A375 (cell line): ENCODE results near the gene MCHR1. TPM values are rescaled to one million over a fixed set of nuclear protein-coding genes. Genes with fewer than 3 reads are reported as not detected.

Experiments used
- total RNA-seq: library from RNA; depleted of rRNA; stranded (reverse); fragments of >200 nt; shearing (Covaris generic); gene quantifications from 2 replicates; pipeline ENCODE4 v1.2.3, GENCODE V29; 2014; rRNA removed

The MCHR1 gene, protein sequence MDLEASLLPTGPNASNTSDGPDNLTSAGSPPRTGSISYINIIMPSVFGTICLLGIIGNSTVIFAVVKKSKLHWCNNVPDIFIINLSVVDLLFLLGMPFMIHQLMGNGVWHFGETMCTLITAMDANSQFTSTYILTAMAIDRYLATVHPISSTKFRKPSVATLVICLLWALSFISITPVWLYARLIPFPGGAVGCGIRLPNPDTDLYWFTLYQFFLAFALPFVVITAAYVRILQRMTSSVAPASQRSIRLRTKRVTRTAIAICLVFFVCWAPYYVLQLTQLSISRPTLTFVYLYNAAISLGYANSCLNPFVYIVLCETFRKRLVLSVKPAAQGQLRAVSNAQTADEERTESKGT
- not detected in 2 replicates for total RNA-seq

DNA sequence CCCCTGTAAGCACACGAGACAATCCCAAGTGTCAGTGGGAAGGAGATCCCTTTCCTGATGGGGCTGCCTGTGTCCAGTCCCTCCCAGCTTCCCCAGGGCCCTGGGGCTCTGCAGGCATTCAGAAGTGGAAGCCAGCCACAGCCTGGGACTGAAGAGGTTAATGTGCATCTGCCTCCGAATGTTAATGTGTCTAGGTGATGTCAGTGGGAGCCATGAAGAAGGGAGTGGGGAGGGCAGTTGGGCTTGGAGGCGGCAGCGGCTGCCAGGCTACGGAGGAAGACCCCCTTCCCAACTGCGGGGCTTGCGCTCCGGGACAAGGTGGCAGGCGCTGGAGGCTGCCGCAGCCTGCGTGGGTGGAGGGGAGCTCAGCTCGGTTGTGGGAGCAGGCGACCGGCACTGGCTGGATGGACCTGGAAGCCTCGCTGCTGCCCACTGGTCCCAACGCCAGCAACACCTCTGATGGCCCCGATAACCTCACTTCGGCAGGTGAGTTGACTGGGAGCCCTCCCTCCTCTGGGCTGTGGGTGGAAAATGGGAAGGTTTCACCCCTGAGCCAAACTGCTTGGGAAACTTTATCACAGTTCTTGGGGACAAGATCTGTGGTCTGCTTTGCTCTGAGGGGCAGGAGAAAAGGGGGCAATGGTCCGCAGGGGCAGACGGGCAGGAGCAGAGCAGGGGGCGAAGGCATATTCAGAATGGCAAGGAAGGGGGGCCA lies at the start of gene MCHR1:
MCHR1 (plus strand) TSS at position 236 of the 715 bp plus-strand sequence; CDS start at position 405, 169 bp downstream.

DNA sequence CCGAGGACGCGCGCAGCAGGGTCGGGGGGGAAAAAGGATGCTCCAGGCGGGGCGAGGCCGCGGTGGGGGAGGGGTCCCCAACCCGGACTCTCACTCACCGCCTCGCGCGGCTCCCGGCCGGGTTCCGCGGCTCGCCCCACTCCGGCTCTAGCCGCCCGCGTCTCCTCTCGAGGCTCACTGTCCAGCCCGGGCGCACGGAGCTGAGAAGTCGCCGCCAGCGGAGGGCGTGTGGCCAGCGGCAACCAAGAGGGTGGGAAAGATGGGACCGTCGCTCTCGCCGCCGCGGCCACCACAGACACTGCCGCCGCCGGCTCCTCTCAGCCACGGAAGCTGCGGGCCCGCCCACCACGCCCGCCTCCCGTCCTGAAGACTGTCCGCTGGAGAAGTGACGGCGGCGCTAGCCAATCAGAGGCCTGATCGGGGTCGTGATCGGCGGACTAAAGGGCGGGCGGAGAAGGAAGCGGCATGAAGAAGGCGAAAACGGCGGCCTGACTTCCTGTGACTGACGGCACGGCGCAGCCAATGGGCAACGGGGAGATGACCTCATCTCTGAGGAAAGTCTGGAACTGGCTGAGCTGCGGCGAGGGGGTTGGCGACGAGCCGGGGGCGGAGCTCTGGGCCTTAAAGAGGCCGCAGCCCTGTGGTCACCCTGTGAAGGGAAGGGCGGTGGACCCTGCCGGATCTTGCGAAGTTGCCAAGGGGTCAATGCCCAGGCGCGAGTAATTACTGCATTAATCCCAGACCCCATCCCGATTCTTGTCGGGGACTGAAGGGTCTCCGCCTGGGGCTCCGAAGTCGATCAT lies 42.7 kb upstream of the MCHR1 start, which contains the start of gene MRTFA:
MRTFA (minus strand) TSS at position 340 of the 803 bp plus-strand sequence.

Other genes with a start within 250 kb of the MCHR1 start
- 8.9 and 22.6 TPM in 2 replicates for gene MRTFA, start 42.8 kb upstream of the MCHR1 start, total RNA-seq
- 16.0 and 18.3 TPM in 2 replicates for gene SLC25A17, start 139.9 kb downstream of the MCHR1 start, total RNA-seq
- gene ST13, start 177.2 kb downstream of the MCHR1 start, total RNA-seq, result 241 and 279 TPM in 2 replicates
- gene XPNPEP3, start 177.7 kb downstream of the MCHR1 start, total RNA-seq, result 8.1 and 9.4 TPM in 2 replicates
- gene DNAJB7, start 182.6 kb downstream of the MCHR1 start, total RNA-seq, result not detected in 2 replicates